Epithelial cell of proximal tubule (primary cell): ENCODE data around the gene EEF2. TPM values are rescaled to one million over a fixed set of nuclear protein-coding genes. Genes with fewer than 3 reads are reported as not detected.
"Not testable (repeated sequence)": the region's sequence is repeated elsewhere in the genome, so short reads cannot be mapped to it uniquely, and the experiment has no call there.

ENCODE experiments used
- DNase-seq: peaks from one replicate; pipeline ENCODE4 v3.0.0-alpha.2; 2011; ENCODE audit warnings: low read depth
- H3K4me3 ChIP-seq: 2 replicates; pipeline ENCODE4 v1.5.1; 2011; ENCODE audit warnings: low read depth, mild to moderate bottlenecking, low read length
- total RNA-seq: library from RNA; depleted of rRNA; stranded (reverse); fragments of >200 nt; gene quantifications from 2 replicates; pipeline ENCODE4 v1.2.3, GENCODE V29; 2015
- TF ChIP-seq, protein P1 (sequence below): conservative IDR thresholded peaks from 2 replicates; pipeline ENCODE4 v1.5.1; 2012; ENCODE audit warnings: low read depth, mild to moderate bottlenecking, low read length

EEF2 gene
- total RNA-seq, 1 donor from 2014 or later = 1,327 TPM

DNA sequence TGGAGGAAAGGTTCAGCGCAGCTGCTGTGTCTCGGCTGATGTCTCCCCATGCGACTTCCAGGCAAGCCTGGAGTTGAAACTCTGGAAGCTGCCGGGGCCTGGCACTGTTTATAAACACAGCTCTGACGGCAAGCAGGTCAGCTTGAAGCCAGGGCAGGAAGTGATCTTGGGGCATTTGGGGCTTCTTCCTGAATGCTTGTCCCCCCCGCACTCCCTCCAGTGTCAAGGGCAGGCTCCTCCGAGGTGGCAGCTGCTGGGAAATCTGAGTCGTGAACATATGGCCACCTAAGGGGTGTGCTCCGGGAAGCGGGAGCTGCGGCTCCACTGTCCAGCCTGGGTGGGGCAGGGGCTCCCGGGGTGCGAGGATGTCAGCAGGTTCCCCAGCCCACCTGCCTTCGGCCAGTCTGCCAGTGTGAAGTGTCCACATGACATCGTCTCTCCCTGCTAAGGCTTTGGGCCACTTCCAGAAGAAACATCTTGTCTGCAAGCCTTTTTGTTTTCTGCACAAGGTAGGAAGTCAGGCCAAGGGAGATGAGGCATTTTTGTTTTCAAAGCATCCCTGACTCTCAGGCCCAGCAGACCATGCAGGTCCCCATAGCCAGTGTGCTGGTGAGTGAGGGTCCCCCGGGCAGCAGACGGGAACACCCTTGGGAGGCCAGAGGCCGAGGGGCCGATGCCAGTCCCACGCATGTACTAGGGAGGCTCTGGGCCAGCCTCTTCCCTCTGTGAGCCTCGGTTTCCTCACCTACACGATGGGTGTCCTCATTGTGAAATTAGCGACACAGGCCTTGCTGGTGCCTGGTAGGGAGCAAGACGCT lies 24.9 kb upstream of the EEF2 start:
- TF ChIP-seq, protein P1, sequence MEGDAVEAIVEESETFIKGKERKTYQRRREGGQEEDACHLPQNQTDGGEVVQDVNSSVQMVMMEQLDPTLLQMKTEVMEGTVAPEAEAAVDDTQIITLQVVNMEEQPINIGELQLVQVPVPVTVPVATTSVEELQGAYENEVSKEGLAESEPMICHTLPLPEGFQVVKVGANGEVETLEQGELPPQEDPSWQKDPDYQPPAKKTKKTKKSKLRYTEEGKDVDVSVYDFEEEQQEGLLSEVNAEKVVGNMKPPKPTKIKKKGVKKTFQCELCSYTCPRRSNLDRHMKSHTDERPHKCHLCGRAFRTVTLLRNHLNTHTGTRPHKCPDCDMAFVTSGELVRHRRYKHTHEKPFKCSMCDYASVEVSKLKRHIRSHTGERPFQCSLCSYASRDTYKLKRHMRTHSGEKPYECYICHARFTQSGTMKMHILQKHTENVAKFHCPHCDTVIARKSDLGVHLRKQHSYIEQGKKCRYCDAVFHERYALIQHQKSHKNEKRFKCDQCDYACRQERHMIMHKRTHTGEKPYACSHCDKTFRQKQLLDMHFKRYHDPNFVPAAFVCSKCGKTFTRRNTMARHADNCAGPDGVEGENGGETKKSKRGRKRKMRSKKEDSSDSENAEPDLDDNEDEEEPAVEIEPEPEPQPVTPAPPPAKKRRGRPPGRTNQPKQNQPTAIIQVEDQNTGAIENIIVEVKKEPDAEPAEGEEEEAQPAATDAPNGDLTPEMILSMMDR = no peak
- H3K4me3 ChIP-seq = no peak overlapping the region
- DNase-seq = no peak

DNA sequence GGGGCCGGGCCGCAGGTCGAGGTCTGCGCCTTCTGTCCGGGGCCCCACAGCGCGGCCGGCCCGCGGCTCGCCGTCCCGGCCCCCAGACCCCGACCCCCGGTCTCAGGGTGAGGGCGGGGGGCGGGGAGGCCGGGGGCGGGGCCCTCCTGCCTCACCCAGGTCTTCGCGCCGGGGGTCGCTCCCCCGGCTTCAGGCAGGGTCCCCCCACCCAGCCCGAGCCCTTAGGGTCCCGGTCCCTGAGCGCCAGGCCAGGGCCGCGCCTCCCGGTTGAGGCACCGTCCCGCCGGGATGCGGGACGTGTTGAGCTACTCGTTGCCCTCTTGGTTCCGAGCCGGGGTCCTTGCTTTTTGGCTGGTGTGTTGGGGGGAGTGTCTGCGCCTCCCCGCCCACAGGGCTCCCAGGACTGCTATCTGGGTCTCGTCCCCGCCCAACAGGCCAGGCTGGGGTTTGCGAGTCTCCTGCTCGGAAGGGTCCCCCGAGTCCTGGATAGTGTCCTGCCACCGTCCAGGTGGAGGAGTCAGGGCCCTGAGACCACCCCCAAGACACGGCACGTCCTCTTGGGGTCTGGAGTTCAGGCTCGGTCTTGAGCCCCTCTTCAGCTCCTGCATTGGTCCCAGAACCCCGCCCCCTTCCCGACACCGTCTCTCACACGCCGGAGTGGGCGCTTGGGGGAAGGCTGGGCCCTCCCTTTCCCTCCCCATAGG lies 22.7 kb upstream of the EEF2 start:
- DNase-seq = no peak
- TF ChIP-seq, protein P1 = no peak
- peak overlapping the region; percentile 82 for H3K4me3 ChIP-seq

DNA sequence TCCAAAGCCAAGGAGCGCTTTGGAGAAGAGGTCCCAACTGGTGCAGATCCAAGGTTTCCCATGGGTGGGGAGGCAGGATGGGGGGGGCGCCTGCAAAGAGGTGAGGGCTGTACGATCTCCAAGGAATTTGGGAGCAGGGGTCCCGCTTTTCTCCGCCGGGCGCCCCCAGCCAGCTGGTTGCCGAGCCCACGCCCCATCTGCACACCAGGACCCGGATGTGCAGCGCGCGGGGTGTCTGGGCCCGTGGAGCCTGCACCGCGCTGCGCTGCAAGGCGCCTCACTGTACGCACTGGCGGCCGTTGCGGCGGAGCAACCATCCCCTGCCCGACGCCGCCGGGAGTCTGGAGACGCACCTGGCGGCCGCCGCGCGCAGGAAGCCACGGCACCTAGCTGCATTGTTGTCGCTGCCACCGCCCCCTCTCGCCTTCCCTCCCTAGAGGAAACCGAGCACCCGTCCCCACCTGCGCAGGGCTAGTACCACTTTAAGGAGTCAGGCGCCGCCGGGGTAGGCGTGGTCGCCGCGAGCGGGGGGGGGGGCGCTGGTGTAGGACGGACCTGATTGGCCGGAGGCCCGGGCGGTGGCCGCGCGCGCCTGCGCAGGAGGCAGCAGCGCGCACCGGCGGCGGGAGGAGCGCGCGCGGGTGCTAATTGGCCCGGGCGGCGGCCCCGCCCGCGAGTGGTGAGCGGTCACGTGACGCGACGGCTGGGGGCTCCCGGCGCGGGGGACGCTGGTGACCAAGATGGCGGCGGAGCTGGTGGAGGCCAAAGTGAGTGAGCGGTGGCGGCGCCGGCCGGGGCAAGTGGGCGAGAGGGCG lies 22.0 kb upstream of the EEF2 start, which contains the start of gene PIAS4:
TSS of gene PIAS4 (plus strand) at position 716 of the 815 bp plus-strand sequence. CDS start at position 741, 25 bp downstream.
- TF ChIP-seq, protein P1 = no peak
- peak within 1 kb of the TSS; percentile 82 for H3K4me3 ChIP-seq
- DNase-seq = no peak

DNA sequence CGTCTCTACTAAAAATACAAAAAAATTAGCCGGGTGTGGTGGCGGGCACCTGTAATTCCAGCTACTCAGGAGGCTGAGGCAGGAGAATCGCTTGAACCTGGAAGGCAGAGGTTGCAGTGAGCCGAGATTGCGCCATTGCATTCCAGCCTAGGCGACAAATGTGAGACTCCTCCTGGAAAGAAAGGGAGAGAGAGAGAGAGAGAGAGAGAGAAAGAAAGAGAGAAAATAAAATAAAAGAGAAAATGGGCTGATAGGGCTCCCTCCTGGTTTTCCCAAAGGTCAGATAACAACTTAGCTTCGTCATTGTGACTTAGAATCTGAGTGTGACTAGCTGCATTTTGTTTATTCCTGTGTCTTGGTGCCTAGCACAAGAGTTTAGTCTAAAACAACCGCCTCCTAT lies 20.2 kb upstream of the EEF2 start:
- not testable (repeated sequence) for DNase-seq, H3K4me3 ChIP-seq

DNA sequence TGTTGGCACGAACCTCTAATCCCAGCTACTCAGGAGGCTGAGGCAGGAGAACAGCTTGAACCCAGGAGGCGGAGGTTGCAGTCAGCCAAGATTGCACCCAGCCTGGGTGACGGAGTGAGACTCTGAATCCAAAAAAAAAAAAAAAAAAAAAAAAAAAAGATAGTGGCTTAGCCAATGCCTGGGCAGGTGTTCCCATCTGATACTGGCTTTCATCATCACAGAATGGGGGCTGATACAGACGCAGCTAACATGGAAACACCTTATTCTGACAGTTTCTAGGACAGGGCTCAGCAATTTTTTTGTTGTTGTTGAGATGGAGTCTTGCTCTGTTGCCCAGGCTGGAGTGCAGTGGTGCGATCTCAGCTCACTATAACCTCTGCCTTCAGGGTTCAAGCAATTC lies 15.5 kb upstream of the EEF2 start:
- not testable (repeated sequence) for H3K4me3 ChIP-seq, DNase-seq

DNA sequence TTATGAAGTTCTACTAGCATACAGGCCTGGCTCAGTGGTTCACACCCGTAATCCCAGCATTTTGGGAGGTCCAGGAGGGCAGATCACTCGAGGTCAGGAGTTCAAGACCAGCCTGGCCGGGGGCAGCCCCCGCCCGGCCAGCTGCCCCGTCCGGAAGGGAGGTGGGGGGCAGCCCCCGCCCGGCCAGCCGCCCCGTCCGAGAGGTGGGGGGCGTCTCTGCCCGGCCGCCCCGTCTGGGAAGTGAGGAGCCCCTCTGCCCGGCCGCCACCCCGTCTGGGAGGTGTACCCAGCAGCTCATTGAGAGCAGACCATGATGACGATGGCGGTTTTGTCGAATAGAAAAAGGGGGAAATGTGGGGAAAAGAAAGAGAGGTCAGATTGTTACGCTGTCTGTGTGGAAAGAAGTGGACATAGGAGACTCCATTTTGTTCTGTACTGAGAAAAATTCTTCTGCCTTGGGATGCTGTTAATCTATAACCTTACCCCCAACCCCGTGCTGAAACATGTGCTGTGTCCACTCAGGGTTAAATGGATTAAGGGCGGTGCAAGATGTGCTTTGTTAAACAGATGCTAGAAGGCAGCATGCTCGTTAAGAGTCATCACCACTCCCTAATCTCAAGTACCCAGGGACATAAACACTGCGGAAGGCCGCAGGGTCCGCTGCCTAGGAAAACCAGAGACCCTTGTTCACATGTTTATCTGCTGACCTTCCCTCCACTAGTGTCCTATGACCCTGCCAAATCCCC lies 13.6 kb upstream of the EEF2 start:
- H3K4me3 ChIP-seq, DNase-seq: not testable (repeated sequence)

DNA sequence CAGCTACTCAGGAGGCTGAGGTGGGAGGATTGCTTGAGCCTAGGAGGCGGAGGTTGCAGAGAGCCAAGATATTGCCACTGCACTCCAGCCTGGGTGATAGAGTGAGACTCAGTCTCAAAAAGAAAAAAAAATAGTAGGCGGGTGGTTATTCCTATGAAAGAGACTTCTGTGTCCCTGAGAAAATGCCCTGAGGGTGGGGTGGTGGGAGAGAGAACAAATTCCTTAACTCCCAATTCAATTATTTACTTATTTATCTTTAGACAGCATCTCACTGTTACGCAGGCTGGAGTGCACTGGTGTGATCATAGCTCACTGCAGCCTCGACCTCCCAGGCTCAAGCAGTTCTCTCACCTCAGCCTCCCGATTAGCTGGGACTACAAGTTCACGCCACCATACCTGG lies 10.3 kb upstream of the EEF2 start:
- TF ChIP-seq, protein P1 = no peak
- DNase-seq = no peak
- H3K4me3 ChIP-seq = no peak overlapping the region

DNA sequence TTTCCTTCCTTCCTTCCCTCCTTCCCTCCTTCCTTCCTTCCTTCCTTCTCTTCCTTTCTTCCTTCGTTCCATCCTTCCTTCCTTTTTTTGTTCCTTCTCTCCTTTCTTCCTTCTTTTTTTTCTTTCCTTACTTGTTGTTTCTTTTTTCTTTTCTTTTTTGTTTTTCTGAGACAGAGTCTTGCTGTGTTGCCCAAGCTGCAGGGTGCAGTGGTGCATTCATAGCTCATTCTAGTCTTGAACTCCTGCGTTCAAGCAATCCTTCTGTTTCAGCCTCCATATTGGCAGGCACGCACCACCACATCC lies 5.5 kb upstream of the EEF2 start:
- H3K4me3 ChIP-seq = no peak overlapping the region
- DNase-seq = no peak
- TF ChIP-seq, protein P1 = no peak
